ENCODE data around the gene YWHAH. TPM values are rescaled to one million over a fixed set of nuclear protein-coding genes. Genes with fewer than 3 reads are reported as not detected.
A peak's percentile ranks its signal among the peaks of the same experiment; 100 is the strongest.

Gene YWHAH
- total and polyA plus RNA-seq, 2 of the 8 experiments (the other 6 are each of a cell fraction or from before 2014, with no cell fraction given), result 146 to 247 TPM

DNA sequence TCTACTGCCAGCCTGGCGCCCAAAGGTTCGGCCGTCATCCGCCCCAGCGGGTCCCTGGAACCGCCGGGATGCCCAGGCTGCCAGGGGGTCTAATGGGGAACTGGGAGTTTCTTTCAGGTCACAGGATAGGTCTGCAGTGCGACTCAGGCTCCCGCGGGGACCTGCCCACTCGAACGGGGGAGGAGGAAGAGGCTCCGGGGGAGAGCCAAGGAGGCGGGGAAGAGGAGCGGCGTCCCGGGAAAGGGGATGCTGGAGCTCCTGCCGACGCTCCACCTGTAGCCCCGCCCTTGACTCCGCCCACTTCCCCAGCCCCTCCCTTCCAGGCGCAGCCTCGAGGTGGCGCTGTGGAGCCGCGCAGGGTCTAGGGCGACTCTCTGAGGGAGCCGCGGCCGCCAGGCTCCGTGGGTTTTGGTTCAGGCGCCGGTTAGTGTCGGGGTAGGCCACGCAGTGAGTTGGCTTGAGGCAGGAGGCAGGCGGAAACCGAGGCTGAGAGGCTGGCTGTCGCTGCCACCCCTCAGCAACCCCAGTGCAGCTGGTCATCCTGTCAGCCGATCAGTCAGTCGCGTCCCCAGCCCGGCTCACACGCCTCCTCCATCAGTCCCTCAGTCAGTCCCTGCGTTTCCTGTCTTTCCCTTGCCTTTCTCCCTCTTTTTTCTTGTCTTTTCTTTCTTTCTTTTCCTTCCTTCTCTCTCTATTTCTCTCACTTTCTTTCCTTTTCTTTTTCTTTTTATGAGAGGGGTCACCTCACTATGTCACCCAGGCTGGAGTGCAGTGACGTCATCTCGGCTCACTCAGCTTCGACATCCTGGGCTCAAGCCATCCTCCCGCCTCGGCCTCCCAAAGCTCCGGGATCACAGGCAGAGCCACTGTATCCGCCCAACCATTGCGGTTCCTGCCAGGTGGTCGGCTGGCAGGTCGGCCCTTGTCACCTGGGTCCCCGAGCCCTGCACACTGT, 26.4 kb downstream of the YWHAH start:
- no peaks in the 10 kb centered on the region for H3K9me3 ChIP-seq (ENCODE audit: insufficient read depth in 2 of 2, low read depth in 1 of 2, low read length in 1 of 2)
- no peak overlapping the region for H3K27ac ChIP-seq (ENCODE audit: low read depth, low read length)
- H3K18ac ChIP-seq (ENCODE audit: extremely low read depth, low read length), result no peak overlapping the region; the same call in 1 of the 2 replicates
- H3K23ac ChIP-seq (ENCODE audit: insufficient read length), result no peak overlapping the region
- H3K9ac ChIP-seq (replicated peaks in 1 of 4; ENCODE audit: extremely low read depth in 1 of 4, low read depth in 3 of 4, low read length in 3 of 4), result no peak overlapping the region; a peak in 1 of 7 replicates
- H2BK12ac ChIP-seq (ENCODE audit: low read depth, low read length), result no peak overlapping the region
- peak overlapping the region; percentile 36 to 88 (median 68) for H3K4me3 ChIP-seq (ENCODE audit: extremely low read depth in 1 of 4, insufficient read depth in 2 of 4, low read depth in 3 of 4, low read length in 4 of 4)
- H3K79me2 ChIP-seq (ENCODE audit: control insufficient read depth in 1 of 2, insufficient read depth in 2 of 2, low read length in 2 of 2), result no peaks in the 10 kb centered on the region
- peak overlapping the region; percentile 81; the same call in 1 of the 2 replicates for H2BK15ac ChIP-seq (ENCODE audit: low read length)
- peaks cover 6% of the 10 kb centered on the region; the same call in 1 of the 2 replicates for H3K23me2 ChIP-seq (ENCODE audit: low read depth, low read length)
- no peaks in the 10 kb centered on the region for H3K79me1 ChIP-seq (ENCODE audit: low read depth, low read length)
- H3K14ac ChIP-seq (ENCODE audit: insufficient read length), result no peak overlapping the region
- no peak overlapping the region for H4K91ac ChIP-seq (replicated peaks; ENCODE audit: insufficient read length, low read length)
- ChIA-PET POLR2A (ENCODE audit: partially characterized antibody) (interaction anchor here (0.5 to 1.3 kb wide), 10 partner anchors 11 to 1956 kb away, joined by 3 to 4 read pairs (median 4); partner anchors contain the start of gene DEPDC5), CTCF (ENCODE audit: partially characterized antibody) (interaction anchor here (0.6 to 15.0 kb wide), 89 partner anchors 8 to 515 kb away, joined by 3 to 243 read pairs (median 4); partner anchors contain the start of genes PISD, PRR14L, SLC5A1 and YWHAH)
- no peak overlapping the region; the same call in 1 of the 2 replicates for H4K8ac ChIP-seq (ENCODE audit: extremely low read depth, insufficient read depth, low read length)
- H2BK5ac ChIP-seq (ENCODE audit: low read depth, low read length), result no peak overlapping the region
- no peak overlapping the region for H3K56ac ChIP-seq (replicated peaks; ENCODE audit: insufficient read length, low read depth, low read length)
- H2AFZ ChIP-seq (ENCODE audit: low read length), result peak overlapping the region; percentile 91
- no peak overlapping the region for H2AK5ac ChIP-seq (ENCODE audit: low read depth, low read length)
- FAIRE-seq, result no peak
- no peak overlapping the region for H3K4ac ChIP-seq (replicated peaks; ENCODE audit: insufficient read length, low read depth, low read length)
- peak; percentile 61 to 100 for DNase-seq (ENCODE audit: low read depth in 1 of 2, low spot score in 2 of 2)
- no peak overlapping the region for H4K5ac ChIP-seq (ENCODE audit: insufficient read length, low read depth, low read length)
- H3K36me3 ChIP-seq (ENCODE audit: control insufficient read depth in 2 of 4, insufficient read depth in 4 of 4, low read length in 3 of 4), result no peaks in the 10 kb centered on the region
- peaks cover 0 to 7% (median 2%) of the 10 kb centered on the region in 4 experiments; a peak in 3 of 7 replicates for H3K27me3 ChIP-seq (replicated peaks in 1 of 4; ENCODE audit: control insufficient read depth in 3 of 4, extremely low read depth in 1 of 4, insufficient read depth in 3 of 4, low read length in 3 of 4)
- H3K4me2 ChIP-seq (ENCODE audit: insufficient read depth in 1 of 2, low read depth in 2 of 2, low read length in 2 of 2), result peak overlapping the region; percentile 41 to 97
- 24% methylated on average over 53 of the region's 55 CpGs; no CpG with 5 or more reads in 1 of the 2 experiments for WGBS, 2 experiments (ENCODE audit: extremely low coverage in 1 of 2, insufficient coverage in 1 of 2, insufficient read length in 1 of 2, insufficient replicate concordance in 2 of 2, low coverage in 1 of 2, low lambda C conversion rate in 2 of 2, missing lambda C conversion rate in 1 of 2)
- H2BK20ac ChIP-seq (ENCODE audit: low read length), result no peak overlapping the region
- H4K20me1 ChIP-seq (replicated peaks in 1 of 2; ENCODE audit: control insufficient read depth in 1 of 2, insufficient read depth in 2 of 2, low read length in 2 of 2), result no peaks in the 10 kb centered on the region
- H3K4me1 ChIP-seq (replicated peaks in 1 of 4; ENCODE audit: control insufficient read depth in 3 of 4, insufficient read depth in 4 of 4, low read length in 3 of 4), result peaks cover 0 to 2% (median 0%) of the 10 kb centered on the region in 4 experiments; a peak in 1 of 7 replicates
- no peak overlapping the region for H2BK120ac ChIP-seq (replicated peaks; ENCODE audit: low read depth, low read length)
- TF ChIP-seq CEBPB (IDR thresholded peaks at IDR 0.05; ENCODE audit: low read depth, low read length) (no peak), SIRT6 (IDR thresholded peaks at IDR 0.05; ENCODE audit: low read length) (no peak), PHF8 (conservative IDR thresholded peaks at IDR 0.05; ENCODE audit: low read depth, low read length) (peak; percentile 56; the same call in 1 of the 2 replicates), CHD1 (IDR thresholded peaks at IDR 0.05; ENCODE audit: low read depth, low read length) (no peak), BRCA1 (IDR thresholded peaks at IDR 0.05; ENCODE audit: low read depth, low read length) (no peak), ASH2L (IDR thresholded peaks at IDR 0.05; ENCODE audit: low read length) (peak; percentile 77), CTBP2 (IDR thresholded peaks at IDR 0.05; ENCODE audit: borderline replicate concordance, insufficient read depth, insufficient read length, low read length) (no peak), HDAC6 (IDR thresholded peaks at IDR 0.05; ENCODE audit: low read depth, low read length) (no peak), EP300 (IDR thresholded peaks at IDR 0.05; ENCODE audit: borderline replicate concordance in 1 of 2, low read depth in 2 of 2, low read length in 2 of 2) (0 out of 3 replicates have a peak, but pooled peaks of 1 of the 2 experiments have one; percentile 31), CBX8 (IDR thresholded peaks at IDR 0.05; ENCODE audit: borderline replicate concordance, low read depth, low read length) (no peak)

Data from H1 (cell line).